H1 (cell line): ENCODE data around the gene ZBTB16. TPM values are rescaled to one million over a fixed set of nuclear protein-coding genes. Genes with fewer than 3 reads are reported as not detected.

Experiments
- CBX8 ChIP-seq: fragments of 300-800, 300-1000 bp; sonication (generic); IDR thresholded peaks from 2 replicates; pipeline ENCODE4 v1.7.1; 2016; ENCODE audit warnings: low read depth, low read length, borderline replicate concordance
- EZH2 ChIP-seq: fragments of 200-600 bp; sonication (generic); IDR thresholded peaks from 2 replicates; pipeline ENCODE4 v1.7.1; 2012; ENCODE audit warnings: low read depth, mild to moderate bottlenecking, moderate library complexity, low read length, inconsistent platforms; ENCODE audit not compliant: severe bottlenecking
- NRF1 ChIP-seq: IDR thresholded peaks from 2 replicates; pipeline ENCODE4 v1.6.1; 2011; ENCODE audit warnings: mild to moderate bottlenecking, low read depth, low read length, improper control_type of control experiment
- SP4 ChIP-seq: IDR thresholded peaks from 2 replicates; pipeline ENCODE4 v1.6.1; 2012; ENCODE audit warnings: low read length, inconsistent platforms
- SUZ12 ChIP-seq: fragments of 200-600 bp; sonication (generic); IDR thresholded peaks from 2 replicates; pipeline ENCODE4 v1.6.1; 2012; ENCODE audit warnings: mild to moderate bottlenecking, inconsistent platforms, low read length, moderate library complexity, mixed read lengths
- polyA plus RNA-seq, 7 experiments: library from polyadenylated mRNA; depleted of rRNA in 3 of 7; stranded (reverse) in 5 of 7; unstranded in 2 of 7; fragments of >200 nt in 5 of 7; fragments of 200-250 nt in 2 of 7; gene quantifications; 1 replicate in 5 of 7; 2 replicates in 1 of 7; 4 replicates in 1 of 7; pipeline versions ENCODE4 v1.2.1 to v1.2.3, GENCODE V29; 2011 to 2013; ENCODE audit warnings: missing spikeins in 2 of 7, mixed read lengths in 2 of 7
- total RNA-seq: library from RNA; stranded (reverse); fragmentation: NEBNext Ultra II Directional; extraction: Animal tissue kit (Norgen Biotek cat#: 25700); gene quantifications from 2 replicates; pipeline ENCODE4 v1.2.1, GENCODE V29; 2021
- TF ChIP-seq, protein P1 (sequence below): fragments of 300-600 bp; sonication (generic); IDR thresholded peaks from 2 replicates; pipeline ENCODE4 v1.7.1; 2012; ENCODE audit warnings: low read length, moderate library complexity, mild to moderate bottlenecking, inconsistent platforms; ENCODE audit not compliant: insufficient replicate concordance
- TF ChIP-seq, protein P2 (sequence below), 3 experiments: IDR thresholded peaks; 1 replicate in 2 of 3; 2 replicates in 1 of 3; pipeline versions ENCODE4 v1.5.1 to v1.6.1; 2011; ENCODE audit warnings: low read length in 3 of 3, mild to moderate bottlenecking in 3 of 3, inconsistent platforms in 2 of 3, low read depth in 1 of 3, moderate library complexity in 1 of 3; ENCODE audit not compliant: insufficient read depth in 1 of 3; ENCODE audit errors: control extremely low read depth in 1 of 3
- TF ChIP-seq, protein P3 (sequence below): IDR thresholded peaks from 2 replicates; pipeline ENCODE4 v1.6.1; 2012; ENCODE audit warnings: inconsistent platforms

ZBTB16 gene
- total and polyA plus RNA-seq, 2 of the 8 experiments (the other 6 are each of a cell fraction or from before 2014, with no cell fraction given): 0.12 to 0.61 TPM

DNA sequence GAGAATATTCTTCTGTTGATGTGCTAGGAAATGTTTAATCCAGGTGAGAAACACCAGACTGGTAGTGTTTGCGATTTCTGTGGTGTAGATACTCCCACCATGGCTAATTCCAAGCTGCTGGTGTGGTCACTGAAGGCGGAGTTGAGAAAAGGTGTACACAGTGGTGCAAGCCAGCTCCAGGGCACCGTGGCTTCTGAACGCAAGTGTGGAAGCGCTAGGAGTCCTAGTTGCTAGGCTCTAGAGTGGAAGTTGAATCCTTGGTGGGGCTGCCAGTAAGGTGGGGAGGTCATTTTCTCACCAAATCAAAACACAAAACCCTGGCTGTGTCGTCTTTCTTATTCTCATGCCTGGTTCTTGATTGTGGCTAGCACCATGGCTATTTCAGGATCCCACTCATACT lies 61.6 kb downstream of the ZBTB16 start (continued):
- TF ChIP-seq, protein P1, sequence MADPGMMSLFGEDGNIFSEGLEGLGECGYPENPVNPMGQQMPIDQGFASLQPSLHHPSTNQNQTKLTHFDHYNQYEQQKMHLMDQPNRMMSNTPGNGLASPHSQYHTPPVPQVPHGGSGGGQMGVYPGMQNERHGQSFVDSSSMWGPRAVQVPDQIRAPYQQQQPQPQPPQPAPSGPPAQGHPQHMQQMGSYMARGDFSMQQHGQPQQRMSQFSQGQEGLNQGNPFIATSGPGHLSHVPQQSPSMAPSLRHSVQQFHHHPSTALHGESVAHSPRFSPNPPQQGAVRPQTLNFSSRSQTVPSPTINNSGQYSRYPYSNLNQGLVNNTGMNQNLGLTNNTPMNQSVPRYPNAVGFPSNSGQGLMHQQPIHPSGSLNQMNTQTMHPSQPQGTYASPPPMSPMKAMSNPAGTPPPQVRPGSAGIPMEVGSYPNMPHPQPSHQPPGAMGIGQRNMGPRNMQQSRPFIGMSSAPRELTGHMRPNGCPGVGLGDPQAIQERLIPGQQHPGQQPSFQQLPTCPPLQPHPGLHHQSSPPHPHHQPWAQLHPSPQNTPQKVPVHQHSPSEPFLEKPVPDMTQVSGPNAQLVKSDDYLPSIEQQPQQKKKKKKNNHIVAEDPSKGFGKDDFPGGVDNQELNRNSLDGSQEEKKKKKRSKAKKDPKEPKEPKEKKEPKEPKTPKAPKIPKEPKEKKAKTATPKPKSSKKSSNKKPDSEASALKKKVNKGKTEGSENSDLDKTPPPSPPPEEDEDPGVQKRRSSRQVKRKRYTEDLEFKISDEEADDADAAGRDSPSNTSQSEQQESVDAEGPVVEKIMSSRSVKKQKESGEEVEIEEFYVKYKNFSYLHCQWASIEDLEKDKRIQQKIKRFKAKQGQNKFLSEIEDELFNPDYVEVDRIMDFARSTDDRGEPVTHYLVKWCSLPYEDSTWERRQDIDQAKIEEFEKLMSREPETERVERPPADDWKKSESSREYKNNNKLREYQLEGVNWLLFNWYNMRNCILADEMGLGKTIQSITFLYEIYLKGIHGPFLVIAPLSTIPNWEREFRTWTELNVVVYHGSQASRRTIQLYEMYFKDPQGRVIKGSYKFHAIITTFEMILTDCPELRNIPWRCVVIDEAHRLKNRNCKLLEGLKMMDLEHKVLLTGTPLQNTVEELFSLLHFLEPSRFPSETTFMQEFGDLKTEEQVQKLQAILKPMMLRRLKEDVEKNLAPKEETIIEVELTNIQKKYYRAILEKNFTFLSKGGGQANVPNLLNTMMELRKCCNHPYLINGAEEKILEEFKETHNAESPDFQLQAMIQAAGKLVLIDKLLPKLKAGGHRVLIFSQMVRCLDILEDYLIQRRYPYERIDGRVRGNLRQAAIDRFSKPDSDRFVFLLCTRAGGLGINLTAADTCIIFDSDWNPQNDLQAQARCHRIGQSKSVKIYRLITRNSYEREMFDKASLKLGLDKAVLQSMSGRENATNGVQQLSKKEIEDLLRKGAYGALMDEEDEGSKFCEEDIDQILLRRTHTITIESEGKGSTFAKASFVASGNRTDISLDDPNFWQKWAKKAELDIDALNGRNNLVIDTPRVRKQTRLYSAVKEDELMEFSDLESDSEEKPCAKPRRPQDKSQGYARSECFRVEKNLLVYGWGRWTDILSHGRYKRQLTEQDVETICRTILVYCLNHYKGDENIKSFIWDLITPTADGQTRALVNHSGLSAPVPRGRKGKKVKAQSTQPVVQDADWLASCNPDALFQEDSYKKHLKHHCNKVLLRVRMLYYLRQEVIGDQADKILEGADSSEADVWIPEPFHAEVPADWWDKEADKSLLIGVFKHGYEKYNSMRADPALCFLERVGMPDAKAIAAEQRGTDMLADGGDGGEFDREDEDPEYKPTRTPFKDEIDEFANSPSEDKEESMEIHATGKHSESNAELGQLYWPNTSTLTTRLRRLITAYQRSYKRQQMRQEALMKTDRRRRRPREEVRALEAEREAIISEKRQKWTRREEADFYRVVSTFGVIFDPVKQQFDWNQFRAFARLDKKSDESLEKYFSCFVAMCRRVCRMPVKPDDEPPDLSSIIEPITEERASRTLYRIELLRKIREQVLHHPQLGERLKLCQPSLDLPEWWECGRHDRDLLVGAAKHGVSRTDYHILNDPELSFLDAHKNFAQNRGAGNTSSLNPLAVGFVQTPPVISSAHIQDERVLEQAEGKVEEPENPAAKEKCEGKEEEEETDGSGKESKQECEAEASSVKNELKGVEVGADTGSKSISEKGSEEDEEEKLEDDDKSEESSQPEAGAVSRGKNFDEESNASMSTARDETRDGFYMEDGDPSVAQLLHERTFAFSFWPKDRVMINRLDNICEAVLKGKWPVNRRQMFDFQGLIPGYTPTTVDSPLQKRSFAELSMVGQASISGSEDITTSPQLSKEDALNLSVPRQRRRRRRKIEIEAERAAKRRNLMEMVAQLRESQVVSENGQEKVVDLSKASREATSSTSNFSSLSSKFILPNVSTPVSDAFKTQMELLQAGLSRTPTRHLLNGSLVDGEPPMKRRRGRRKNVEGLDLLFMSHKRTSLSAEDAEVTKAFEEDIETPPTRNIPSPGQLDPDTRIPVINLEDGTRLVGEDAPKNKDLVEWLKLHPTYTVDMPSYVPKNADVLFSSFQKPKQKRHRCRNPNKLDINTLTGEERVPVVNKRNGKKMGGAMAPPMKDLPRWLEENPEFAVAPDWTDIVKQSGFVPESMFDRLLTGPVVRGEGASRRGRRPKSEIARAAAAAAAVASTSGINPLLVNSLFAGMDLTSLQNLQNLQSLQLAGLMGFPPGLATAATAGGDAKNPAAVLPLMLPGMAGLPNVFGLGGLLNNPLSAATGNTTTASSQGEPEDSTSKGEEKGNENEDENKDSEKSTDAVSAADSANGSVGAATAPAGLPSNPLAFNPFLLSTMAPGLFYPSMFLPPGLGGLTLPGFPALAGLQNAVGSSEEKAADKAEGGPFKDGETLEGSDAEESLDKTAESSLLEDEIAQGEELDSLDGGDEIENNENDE: no peak
- TF ChIP-seq SP4: no peak
- TF ChIP-seq, protein P2, sequence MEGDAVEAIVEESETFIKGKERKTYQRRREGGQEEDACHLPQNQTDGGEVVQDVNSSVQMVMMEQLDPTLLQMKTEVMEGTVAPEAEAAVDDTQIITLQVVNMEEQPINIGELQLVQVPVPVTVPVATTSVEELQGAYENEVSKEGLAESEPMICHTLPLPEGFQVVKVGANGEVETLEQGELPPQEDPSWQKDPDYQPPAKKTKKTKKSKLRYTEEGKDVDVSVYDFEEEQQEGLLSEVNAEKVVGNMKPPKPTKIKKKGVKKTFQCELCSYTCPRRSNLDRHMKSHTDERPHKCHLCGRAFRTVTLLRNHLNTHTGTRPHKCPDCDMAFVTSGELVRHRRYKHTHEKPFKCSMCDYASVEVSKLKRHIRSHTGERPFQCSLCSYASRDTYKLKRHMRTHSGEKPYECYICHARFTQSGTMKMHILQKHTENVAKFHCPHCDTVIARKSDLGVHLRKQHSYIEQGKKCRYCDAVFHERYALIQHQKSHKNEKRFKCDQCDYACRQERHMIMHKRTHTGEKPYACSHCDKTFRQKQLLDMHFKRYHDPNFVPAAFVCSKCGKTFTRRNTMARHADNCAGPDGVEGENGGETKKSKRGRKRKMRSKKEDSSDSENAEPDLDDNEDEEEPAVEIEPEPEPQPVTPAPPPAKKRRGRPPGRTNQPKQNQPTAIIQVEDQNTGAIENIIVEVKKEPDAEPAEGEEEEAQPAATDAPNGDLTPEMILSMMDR (IDR thresholded peaks at IDR 0.05; ENCODE audit: control extremely low read depth in 1 of 3, insufficient read depth in 1 of 3, low read depth in 1 of 3, low read length in 3 of 3): no peak
- TF ChIP-seq SUZ12: no peak
- TF ChIP-seq EZH2: no peak
- TF ChIP-seq NRF1: no peak
- no peak for TF ChIP-seq CBX8
- TF ChIP-seq, protein P3, sequence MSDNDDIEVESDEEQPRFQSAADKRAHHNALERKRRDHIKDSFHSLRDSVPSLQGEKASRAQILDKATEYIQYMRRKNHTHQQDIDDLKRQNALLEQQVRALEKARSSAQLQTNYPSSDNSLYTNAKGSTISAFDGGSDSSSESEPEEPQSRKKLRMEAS: no peak
